ENCODE data around the gene MED25.

Gene MED25

DNA sequence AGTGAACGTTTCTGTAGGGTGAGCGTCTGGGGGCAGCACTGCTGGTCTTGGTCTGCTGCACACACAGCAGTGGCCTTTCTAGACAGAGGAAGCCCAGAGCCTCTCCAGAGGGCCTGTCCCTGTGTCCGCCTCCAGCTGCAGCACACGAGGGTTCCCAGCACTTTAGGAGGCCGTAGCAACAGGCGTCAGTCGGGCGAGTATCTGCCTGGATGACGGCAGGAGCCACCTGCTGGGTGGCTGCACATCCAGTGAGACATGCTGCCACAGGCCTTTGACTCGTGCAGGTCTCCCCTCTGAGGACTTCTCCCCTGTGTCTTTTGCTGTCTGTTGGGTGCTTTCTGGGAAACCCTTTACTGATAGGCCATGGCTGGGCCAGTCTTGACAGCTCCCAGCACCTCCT is 29.2 kb upstream of the MED25 start:
- TF ChIP-seq ZNF565 (CRISPR knock-in tag; conservative IDR thresholded peaks at IDR 0.05; ENCODE audit: low read depth) (no peak), TCF4 (CRISPR knock-in tag; IDR thresholded peaks at IDR 0.05; ENCODE audit: borderline replicate concordance) (no peak), ZNF70 (CRISPR knock-in tag; IDR thresholded peaks at IDR 0.05) (no peak), GLIS3 (CRISPR knock-in tag; IDR thresholded peaks at IDR 0.05) (no peak), TOX (CRISPR knock-in tag; IDR thresholded peaks at IDR 0.05; ENCODE audit: borderline replicate concordance) (no peak), ARNTL (CRISPR knock-in tag; IDR thresholded peaks at IDR 0.05; ENCODE audit: borderline replicate concordance, low read depth) (no peak), ESRRG (CRISPR knock-in tag; IDR thresholded peaks at IDR 0.05) (no peak), CSDC2 (CRISPR knock-in tag; IDR thresholded peaks at IDR 0.05) (no peak), ISL1 (CRISPR knock-in tag; IDR thresholded peaks at IDR 0.05) (no peak), BACH2 (CRISPR knock-in tag; IDR thresholded peaks at IDR 0.05; ENCODE audit: borderline replicate concordance) (no peak), ZFP3 (CRISPR knock-in tag; IDR thresholded peaks at IDR 0.05) (no peak), RARB (CRISPR knock-in tag; IDR thresholded peaks at IDR 0.05) (no peak), PPARA (CRISPR knock-in tag; IDR thresholded peaks at IDR 0.05; ENCODE audit: borderline replicate concordance) (no peak), ZFP30 (CRISPR knock-in tag; IDR thresholded peaks at IDR 0.05) (no peak)
- TF ChIP-seq, protein P1, sequence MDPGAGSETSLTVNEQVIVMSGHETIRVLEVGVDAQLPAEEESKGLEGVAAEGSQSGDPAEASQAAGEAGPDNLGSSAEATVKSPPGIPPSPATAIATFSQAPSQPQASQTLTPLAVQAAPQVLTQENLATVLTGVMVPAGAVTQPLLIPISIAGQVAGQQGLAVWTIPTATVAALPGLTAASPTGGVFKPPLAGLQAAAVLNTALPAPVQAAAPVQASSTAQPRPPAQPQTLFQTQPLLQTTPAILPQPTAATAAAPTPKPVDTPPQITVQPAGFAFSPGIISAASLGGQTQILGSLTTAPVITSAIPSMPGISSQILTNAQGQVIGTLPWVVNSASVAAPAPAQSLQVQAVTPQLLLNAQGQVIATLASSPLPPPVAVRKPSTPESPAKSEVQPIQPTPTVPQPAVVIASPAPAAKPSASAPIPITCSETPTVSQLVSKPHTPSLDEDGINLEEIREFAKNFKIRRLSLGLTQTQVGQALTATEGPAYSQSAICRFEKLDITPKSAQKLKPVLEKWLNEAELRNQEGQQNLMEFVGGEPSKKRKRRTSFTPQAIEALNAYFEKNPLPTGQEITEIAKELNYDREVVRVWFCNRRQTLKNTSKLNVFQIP (CRISPR knock-in tag; IDR thresholded peaks at IDR 0.05; ENCODE audit: borderline replicate concordance, low read depth): no peak
- TF ChIP-seq, protein P2, sequence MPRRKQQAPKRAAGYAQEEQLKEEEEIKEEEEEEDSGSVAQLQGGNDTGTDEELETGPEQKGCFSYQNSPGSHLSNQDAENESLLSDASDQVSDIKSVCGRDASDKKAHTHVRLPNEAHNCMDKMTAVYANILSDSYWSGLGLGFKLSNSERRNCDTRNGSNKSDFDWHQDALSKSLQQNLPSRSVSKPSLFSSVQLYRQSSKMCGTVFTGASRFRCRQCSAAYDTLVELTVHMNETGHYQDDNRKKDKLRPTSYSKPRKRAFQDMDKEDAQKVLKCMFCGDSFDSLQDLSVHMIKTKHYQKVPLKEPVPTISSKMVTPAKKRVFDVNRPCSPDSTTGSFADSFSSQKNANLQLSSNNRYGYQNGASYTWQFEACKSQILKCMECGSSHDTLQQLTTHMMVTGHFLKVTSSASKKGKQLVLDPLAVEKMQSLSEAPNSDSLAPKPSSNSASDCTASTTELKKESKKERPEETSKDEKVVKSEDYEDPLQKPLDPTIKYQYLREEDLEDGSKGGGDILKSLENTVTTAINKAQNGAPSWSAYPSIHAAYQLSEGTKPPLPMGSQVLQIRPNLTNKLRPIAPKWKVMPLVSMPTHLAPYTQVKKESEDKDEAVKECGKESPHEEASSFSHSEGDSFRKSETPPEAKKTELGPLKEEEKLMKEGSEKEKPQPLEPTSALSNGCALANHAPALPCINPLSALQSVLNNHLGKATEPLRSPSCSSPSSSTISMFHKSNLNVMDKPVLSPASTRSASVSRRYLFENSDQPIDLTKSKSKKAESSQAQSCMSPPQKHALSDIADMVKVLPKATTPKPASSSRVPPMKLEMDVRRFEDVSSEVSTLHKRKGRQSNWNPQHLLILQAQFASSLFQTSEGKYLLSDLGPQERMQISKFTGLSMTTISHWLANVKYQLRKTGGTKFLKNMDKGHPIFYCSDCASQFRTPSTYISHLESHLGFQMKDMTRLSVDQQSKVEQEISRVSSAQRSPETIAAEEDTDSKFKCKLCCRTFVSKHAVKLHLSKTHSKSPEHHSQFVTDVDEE (CRISPR knock-in tag; IDR thresholded peaks at IDR 0.05): no peak
- TF ChIP-seq, protein P3, sequence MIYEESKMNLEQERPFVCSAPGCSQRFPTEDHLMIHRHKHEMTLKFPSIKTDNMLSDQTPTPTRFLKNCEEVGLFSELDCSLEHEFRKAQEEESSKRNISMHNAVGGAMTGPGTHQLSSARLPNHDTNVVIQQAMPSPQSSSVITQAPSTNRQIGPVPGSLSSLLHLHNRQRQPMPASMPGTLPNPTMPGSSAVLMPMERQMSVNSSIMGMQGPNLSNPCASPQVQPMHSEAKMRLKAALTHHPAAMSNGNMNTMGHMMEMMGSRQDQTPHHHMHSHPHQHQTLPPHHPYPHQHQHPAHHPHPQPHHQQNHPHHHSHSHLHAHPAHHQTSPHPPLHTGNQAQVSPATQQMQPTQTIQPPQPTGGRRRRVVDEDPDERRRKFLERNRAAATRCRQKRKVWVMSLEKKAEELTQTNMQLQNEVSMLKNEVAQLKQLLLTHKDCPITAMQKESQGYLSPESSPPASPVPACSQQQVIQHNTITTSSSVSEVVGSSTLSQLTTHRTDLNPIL (CRISPR knock-in tag; IDR thresholded peaks at IDR 0.05; ENCODE audit: low read depth): no peak
- TF ChIP-seq, protein P4, sequence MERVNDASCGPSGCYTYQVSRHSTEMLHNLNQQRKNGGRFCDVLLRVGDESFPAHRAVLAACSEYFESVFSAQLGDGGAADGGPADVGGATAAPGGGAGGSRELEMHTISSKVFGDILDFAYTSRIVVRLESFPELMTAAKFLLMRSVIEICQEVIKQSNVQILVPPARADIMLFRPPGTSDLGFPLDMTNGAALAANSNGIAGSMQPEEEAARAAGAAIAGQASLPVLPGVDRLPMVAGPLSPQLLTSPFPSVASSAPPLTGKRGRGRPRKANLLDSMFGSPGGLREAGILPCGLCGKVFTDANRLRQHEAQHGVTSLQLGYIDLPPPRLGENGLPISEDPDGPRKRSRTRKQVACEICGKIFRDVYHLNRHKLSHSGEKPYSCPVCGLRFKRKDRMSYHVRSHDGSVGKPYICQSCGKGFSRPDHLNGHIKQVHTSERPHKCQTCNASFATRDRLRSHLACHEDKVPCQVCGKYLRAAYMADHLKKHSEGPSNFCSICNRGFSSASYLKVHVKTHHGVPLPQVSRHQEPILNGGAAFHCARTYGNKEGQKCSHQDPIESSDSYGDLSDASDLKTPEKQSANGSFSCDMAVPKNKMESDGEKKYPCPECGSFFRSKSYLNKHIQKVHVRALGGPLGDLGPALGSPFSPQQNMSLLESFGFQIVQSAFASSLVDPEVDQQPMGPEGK (CRISPR knock-in tag; IDR thresholded peaks at IDR 0.05; ENCODE audit: borderline replicate concordance): no peak
- TF ChIP-seq, protein P5, sequence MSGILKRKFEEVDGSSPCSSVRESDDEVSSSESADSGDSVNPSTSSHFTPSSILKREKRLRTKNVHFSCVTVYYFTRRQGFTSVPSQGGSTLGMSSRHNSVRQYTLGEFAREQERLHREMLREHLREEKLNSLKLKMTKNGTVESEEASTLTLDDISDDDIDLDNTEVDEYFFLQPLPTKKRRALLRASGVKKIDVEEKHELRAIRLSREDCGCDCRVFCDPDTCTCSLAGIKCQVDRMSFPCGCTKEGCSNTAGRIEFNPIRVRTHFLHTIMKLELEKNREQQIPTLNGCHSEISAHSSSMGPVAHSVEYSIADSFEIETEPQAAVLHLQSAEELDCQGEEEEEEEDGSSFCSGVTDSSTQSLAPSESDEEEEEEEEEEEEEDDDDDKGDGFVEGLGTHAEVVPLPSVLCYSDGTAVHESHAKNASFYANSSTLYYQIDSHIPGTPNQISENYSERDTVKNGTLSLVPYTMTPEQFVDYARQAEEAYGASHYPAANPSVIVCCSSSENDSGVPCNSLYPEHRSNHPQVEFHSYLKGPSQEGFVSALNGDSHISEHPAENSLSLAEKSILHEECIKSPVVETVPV (CRISPR knock-in tag; IDR thresholded peaks at IDR 0.05): no peak

DNA sequence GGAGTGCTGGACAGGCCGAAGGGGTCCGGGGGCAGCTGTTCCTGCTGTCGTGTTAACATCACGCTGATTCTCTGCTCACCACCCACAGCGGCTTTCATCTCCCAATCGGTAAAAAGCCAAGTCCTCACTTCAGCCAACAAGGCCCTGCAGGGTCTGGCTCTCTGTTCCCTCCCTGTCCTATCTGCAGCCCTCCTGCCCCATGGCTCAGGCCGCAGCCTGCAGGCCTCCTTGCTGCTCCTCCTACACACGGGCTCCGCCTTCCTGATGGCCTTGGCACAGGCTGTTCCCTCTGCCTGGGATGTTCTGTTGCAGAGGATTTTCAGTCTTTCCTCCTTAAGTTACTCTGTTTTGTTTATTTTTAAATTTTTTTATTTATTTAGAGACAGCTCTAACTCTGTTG is 27.2 kb upstream of the MED25 start:
- TF ChIP-seq ISL1 (CRISPR knock-in tag; IDR thresholded peaks at IDR 0.05) (no peak), TCF4 (CRISPR knock-in tag; IDR thresholded peaks at IDR 0.05; ENCODE audit: borderline replicate concordance) (no peak), ZFP30 (CRISPR knock-in tag; IDR thresholded peaks at IDR 0.05) (no peak), SNAI2 (CRISPR knock-in tag; IDR thresholded peaks at IDR 0.05) (no peak), ESRRG (CRISPR knock-in tag; IDR thresholded peaks at IDR 0.05) (no peak), ARNTL (CRISPR knock-in tag; IDR thresholded peaks at IDR 0.05; ENCODE audit: borderline replicate concordance, low read depth) (no peak), ZFP3 (CRISPR knock-in tag; IDR thresholded peaks at IDR 0.05) (no peak), PPARA (CRISPR knock-in tag; IDR thresholded peaks at IDR 0.05; ENCODE audit: borderline replicate concordance) (no peak), ZNF70 (CRISPR knock-in tag; IDR thresholded peaks at IDR 0.05) (no peak)
- TF ChIP-seq, protein P3 (CRISPR knock-in tag; IDR thresholded peaks at IDR 0.05; ENCODE audit: low read depth): no peak
- TF ChIP-seq, protein P2 (CRISPR knock-in tag; IDR thresholded peaks at IDR 0.05): no peak
- TF ChIP-seq, protein P5 (CRISPR knock-in tag; IDR thresholded peaks at IDR 0.05): no peak
- TF ChIP-seq, protein P4 (CRISPR knock-in tag; IDR thresholded peaks at IDR 0.05; ENCODE audit: borderline replicate concordance): no peak
- no peak for ATAC-seq

More for the DNA sequence above, 29.2 kb upstream of the MED25 start:
- ATAC-seq: no peak
